HG03097 (cell line): ENCODE data around the gene AKAP6.

Experiments used
- ATAC-seq: cut with Tn5 transposase; IDR thresholded peaks from one replicate; pipeline ENCODE4 v1.9.1; 2021; ENCODE audit not compliant: unreplicated experiment, low FRiP score

The AKAP6 gene

DNA sequence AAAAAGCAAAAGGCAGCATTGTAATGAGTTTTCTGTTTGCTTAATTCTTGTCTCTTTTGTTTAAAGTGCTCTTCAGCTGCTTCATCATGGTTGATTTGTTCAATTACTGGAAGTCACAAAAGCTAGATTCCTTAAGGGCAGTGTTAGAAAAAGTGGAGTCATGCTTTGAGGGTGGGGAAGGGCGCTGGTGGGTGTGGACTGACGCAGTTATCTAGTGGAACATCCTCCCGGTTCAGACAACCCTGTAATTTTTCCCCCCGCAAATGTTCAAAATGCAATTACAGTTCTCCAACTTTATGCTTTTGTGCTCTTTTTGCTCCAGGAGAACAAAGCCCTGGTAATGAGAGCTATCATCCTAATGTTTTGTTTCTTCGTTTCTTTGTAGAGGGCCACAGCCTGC, 2.1 kb downstream of the AKAP6 start:
- no peak for ATAC-seq

DNA sequence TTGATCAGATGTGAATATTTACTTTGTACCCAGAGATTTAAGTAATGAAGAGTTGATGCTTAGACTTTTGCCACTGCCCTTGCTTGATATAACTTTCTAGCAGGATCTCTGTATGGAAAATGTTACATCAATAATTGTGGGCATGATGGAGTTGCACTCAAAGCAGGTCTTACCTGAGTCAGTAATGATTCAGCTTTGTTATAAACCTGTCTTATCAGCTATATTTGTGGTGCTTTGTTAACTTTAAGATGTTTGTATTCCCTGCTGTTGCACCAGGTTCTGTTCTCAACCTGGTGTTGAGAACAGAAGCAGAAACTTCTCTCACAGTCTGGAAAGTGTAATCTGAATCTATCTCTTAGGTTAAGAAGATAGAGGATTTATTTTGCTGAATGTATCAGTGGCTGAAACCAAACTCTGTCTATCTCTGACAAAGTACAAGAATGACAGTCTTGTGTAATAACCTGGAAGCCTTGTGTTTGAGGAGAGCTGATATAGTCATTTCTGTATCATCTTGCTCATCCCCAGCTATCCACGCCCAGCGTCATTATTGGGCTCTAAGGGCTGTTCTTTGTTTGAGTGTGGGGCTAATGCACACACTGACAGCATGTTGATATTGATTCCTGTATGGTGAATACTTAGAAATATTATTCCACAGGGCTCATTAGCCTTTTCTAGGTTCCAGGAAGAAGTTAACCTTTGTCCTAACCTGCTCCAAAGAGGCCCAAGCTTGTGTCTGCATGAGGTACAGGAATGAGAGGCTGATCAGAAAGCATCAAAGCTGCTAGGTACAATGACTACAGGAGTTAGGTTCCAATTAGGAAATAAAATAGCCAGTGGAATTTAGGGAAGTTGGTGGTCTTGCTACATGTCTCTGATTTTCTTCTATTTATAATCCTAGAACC, 3.6 kb downstream of the AKAP6 start:
- ATAC-seq, result no peak

DNA sequence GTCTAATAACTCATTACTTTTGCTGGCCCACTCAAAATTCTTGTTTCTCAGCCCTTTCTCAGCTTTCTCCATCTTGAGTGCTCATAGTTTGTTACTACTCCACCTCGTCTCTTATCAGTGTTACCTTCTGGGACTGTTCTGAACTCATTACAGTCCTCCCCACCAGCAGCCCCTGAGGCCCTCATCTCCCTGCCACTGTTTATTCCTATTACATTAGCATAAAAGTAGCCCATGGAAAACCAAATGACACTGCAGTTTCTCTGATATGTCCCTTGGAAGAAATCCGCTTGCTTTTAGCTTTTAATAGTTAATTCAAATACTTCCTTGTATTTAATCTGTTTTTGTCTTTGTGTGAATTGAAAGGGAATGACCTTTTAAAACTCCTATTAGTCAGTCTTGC, 7.6 kb downstream of the AKAP6 start:
- no peak for ATAC-seq

DNA sequence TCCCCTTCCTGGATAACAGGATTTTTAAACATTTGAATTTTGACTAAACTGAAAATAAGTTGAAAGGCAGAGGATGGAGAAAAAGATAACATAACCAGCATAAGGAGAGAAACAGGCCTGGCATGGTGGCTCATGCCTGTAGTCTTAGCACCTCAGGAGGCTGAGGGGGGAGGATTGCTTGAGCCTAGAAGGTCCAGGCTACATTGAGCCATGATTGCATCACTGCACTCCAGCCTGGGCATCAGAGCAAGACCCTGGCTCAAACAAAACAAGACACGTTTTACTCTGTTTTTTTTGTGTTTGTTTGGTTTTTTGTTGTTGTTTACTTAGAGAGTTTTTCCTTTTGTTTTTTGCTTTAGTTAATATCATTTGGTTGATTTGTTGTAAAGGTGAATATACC, 8.7 kb downstream of the AKAP6 start:
- ATAC-seq, result no peak

DNA sequence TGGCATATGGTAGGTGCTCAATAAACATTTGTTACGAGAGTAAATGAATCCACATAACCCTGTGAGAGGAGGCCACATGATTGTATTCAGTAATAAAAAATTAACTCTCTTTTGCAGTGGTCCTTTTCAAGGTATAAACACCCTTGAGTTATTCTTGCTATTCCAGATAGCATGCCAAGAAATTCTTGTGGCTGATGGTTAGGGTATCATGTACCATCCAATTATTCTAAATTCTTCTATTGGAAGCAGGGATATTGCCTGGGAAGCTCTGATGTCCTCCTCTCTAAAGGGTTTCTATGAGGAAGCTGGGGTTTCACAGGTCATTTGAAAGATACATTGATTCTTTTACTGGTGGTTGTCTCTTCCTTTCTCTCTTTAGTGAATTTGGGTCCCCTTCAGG, 10.1 kb downstream of the AKAP6 start:
- ATAC-seq, result no peak

DNA sequence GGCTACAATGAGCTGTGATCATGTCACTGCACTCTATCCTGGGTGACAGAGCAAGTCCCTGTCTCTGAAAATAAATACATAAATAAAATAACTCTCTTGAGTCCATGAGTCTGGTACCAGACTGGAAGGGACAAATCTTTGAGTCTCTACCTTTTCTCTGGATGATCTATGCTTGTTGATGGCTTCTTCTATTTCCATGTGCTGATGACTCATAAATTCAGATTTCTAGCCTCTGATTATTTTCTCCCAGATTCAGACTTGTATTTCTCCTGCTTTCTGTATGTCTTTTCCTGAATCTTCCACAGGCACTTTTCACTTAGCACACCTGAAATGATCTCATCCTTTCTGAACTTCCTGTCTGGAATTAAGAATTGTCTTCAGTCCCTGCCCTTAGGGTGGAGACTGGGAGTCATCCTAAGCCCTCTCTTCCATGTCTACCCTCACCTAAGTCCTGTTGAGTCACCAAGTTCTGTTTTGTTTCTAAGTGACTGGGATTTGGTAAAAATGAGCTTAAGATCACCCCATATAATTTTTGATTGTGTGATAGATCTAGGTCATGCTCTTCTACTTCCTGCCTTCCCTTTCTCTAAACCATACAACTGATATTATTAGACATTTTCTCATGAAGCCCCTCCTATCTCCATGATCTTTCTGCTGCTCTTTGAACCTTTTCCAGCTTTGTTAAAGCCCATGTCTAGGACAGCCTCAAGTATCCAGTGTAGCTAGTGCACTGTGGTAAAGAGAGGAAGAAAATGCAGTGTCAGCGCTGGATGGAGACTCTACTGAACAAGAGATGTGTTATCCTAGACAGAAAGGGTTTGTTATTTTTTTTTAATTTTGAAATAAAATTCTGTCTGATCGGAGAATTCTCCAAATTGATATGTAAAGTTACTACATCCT, 13.1 kb downstream of the AKAP6 start:
- ATAC-seq, result no peak

DNA sequence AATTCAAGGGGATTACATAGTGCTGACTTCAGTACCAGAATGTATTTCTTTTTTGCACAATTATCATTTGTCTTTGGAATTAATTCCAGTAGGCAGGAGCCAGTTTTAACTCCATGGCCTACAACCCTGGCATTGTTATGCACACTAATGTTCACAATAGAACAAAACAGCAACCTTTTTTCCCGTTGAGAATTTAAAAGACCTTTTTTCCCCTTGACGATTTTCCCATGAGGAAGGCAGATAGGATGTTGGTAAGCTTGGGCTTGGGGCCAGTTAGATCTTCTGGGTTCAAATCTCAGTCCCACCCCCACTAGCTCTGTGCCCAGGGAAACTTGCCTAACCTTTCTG, 13.7 kb downstream of the AKAP6 start:
- no peak for ATAC-seq

DNA sequence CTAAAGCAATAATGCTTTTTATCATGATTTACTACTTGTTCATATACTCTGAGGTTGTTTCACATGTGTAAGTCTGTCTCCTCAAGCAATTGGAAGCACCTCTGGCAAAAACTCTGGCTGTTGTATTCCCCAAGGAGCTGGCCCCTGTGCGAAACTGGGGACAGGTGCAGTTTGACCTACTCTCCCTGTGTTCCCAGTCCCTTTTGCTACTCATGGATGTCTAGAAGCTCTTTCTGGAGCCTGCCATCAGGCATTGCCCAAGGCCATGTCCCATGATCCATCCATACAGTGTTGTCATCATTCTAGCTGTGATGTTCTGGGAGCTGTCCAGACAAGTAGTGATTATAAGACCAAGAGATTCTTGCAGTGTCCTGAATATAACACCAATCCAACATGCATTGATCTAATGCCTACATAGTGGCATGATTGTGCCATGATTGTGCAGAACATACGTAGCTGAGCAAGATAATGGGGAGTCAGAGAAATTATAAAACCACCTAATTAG, 14.9 kb downstream of the AKAP6 start:
- no peak for ATAC-seq

DNA sequence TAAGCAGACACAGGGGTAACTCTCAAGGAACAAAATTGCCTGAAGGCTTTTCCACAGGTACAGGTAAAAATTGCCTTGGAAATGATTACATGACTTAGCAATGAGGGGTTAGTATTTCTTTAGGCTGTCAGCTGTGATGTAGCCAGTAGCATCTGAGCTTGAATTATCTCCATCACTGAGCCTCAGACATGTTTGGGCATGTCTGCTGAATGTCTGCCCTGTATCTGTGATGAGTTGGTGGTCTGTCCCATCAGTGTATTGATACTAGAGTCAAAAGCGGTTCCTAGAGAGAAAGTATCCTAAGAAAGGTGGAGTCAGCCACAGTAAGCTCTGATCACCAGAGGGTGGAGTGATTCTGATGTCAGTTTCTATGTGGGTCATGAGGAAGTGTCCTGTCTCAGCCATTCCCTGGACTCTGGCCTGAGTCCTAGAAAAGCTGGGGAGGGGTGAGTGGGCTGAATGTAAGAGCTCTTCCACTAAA, 16.3 kb downstream of the AKAP6 start:
- no peak for ATAC-seq

DNA sequence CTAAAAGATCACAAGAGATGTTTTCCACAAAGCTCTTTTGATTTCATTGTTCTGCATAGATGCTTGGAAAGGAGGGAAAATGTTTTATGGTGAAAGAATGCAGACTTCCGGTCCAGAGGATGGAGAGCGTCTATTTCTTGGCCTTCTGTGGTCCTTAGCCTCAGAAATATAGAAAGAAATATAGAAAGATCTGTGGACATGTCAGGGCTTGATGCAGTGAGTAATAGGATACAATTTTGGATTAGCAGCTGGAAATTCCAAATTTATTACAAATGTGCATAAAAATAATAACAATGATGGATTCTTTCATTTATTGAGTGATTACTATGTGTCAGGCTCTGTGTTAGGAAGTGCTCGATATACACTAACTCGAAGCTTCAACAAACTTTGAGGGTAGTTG, 20.2 kb downstream of the AKAP6 start:
- ATAC-seq, result no peak

DNA sequence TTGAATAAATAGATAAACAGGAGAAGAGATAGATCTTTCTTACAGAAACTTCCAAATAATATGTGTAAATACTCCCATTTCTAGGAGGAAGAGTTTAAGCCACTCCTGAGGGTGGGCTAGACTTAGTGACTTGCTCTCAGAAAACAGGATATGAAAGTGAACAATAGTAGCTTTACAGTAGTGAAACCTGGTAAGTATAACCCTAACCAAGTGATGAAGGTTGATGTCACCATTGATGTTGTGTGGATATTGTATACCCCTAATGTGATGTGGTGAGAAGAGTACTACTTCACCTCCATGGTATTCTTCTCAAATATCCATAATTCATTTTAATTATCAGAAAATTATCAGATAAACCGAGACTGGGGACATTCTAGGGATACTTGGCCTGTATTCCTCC, 20.9 kb downstream of the AKAP6 start:
- peak; percentile 99 for ATAC-seq

DNA sequence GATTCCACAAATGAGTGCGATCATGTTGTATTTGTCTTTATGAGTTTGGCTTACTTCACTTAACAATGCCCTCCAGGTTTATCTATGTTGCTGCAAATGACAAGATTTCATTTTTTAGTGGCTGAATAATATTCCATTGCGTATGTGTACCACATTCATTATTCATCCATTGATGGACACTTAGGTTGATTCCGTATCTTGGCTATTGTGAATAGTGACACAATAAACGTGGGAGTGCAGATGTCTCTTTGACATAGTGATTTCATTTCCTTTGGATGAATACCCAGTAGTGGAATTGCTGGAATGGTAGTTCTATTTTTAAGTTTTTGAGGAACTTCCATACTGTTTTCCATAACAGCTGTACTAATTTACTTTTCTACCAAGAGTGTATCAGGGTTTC, 23.5 kb downstream of the AKAP6 start:
- ATAC-seq, result no peak

DNA sequence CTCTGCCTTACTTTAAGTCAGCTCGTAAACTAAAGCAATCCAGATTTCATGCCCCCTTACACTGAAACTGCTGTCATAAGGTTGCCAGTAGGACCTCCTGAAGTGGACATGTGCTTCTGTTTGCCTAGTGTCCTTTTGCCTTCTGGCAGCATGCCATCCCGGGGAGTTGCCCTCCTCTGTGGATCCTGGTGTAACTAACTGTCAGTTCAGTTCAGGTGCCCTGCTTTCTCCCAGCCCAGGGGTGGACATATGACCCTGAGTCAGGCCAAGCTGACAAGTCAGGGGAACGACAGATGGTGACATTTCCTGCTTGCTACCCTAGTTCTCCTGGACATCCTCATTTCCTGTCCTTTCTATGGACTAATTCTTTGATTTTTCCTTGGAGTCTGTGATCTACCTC, 25.6 kb downstream of the AKAP6 start:
- ATAC-seq, result no peak

DNA sequence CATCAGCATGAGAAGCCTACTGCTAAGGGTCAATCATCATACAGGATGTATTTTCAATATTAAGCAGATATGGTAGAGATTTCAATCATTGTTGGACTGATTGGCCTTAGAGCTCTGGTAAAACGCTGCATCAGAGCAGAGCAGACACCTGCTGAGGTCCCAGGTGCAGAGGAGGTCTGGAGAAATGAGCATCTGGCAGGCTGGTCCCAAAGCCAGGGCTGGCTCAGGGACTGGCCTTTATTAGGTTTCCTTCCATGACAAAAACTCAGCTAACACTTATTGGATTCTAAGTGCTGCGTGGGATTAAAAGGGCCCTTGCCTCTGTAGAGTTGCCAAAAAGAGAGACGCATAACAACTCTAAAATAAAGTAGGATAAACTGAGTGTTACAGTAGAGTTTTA, 29.7 kb downstream of the AKAP6 start:
- no peak for ATAC-seq

DNA sequence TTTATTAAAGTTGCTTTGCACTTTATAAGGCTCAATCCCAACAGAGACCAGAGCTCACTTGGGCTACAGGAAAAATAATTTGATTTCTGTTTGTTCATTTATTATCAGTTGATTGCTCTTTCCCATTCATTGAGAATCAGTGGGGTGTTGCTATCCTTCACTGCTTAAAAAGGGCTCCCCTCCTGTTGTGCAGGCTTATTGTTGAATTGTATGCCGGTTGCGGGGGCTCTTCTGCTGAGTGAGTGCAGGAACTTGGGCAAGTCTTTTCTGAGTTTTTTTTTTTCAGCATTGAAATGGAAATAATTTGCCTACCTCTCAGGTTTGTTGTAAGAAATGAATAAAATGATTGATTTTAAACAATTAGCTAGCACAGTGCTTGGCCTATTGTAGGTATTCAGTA, 32.6 kb downstream of the AKAP6 start:
- no peak for ATAC-seq

DNA sequence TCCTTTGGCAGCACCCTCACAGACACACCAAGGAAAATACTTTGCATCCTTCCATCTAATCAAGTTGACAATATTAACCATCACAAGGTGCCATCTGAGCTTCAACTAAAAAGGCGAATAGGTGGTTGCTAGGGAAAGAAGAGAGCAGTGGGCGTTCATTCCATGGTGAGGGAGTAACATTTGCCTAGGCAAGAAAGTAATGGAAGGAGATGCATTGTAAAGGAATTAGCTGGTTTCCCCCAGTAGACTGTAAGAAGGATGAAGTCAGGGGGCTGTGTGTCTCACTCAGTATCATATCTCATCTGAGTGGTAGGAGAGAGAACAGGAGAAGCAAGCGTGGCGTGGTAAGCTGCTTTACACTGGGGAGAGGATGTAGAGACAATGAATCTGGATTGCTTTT, 34.7 kb downstream of the AKAP6 start:
- ATAC-seq, result no peak

DNA sequence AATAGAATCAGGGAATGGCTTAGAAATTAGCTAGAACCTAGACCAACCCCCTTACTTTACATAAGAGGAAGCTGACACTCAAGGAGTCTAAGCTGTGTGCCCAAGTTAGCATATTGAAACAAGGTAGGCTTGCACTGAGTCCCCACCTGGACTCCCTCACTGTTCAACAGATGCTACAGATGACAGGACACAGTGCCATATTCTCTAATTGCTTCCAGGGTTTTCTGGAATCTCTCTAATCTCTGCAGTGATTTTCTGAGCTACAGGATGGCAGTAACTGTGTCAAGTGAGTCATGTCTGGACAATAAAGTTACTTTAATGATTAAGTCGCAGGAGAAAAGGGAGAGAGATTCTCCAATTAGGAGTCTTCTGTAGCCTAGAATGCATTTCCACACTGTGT, 35.8 kb downstream of the AKAP6 start:
- no peak for ATAC-seq

DNA sequence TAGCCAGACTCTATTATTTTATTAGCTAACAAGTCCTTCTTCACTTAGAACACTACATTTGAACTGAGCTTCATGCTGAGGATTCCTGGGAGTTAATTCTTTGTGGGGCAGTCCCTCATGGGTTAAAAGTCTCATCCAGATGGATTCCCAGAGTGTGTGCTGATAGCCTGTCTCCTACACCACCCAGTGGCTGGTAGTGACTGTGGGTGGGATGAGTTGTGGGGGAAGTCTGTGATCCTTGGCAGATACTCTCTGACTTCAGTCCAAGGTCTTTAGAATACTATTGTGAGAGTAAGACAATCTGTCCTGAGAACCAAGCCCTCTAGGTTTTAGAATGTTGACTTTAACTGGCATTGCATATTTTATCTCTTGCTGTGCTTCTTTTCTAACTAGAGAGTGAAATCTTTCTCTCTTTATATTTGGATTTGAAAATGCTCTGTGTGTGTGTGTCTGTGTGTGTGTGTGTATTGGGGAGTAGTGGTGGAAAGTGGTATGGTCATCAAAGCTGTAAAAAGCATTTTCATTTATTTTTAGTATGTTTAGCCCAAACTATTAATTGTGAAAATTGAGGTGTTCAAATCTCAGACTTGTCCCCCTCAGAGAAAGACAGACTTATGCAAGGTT, 37.3 kb downstream of the AKAP6 start:
- no peak for ATAC-seq

DNA sequence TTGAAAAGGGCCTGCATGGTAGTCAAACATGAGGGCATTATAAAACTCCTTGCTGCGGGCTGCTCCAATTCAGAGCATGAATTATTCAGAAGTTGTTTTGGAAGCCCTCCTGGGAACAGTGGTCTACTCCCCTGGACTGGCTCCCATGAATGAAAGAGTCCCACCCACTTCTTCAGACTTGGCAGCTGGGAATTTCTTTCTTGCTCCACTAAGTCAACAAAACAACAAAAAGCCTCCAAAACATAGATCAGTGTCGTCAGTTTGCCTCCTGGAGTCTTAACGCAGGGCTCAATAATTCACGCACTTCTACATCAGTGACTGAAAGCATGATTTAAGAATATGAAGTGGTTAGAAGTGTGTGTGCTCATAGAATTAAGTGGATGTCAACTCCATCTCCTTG, 37.9 kb downstream of the AKAP6 start:
- ATAC-seq, result no peak

DNA sequence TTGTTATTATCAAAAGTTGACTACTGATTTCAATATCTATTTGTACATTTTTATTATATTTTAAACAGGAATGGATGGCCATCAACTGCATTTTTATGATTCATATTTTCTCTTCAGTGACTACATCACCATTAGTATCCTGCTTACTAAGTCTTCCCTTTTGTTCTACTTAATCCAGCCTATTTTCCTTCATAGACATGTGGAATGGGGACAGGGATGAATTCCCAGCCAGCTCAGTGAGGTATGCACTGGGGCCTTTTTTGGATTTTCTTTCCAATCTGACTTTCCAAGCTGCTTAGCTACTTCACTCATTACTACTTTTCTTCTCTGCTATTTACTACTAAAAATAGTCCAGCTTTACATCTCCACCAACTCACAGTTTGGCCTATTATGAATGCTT, 38.4 kb downstream of the AKAP6 start:
- no peak for ATAC-seq

DNA sequence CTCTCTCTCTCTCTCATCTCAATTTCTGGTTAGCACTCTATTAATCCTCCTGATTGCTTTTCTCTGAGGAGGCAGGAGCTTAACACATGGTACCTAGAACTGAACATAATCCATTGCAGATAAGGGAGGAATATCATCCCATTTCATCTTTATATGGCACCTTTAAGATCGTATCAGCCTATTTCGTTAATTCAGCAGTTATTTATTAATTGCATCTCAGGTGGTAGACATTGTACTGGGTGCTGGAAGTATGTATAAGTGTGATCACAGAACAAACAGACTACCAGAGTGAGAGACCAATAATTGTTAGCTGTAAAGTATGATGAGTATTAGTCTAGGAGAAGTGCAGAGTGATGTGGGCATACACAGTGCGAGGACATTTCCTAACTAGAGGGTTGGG, 39.0 kb downstream of the AKAP6 start:
- ATAC-seq, result no peak
